H1 (cell line): ENCODE data around the gene ARSB. TPM values are rescaled to one million over a fixed set of nuclear protein-coding genes. Genes with fewer than 3 reads are reported as not detected.

ENCODE experiments used
- polyA plus RNA-seq, 7 experiments: library from polyadenylated mRNA; depleted of rRNA in 3 of 7; stranded (reverse) in 5 of 7; unstranded in 2 of 7; fragments of >200 nt in 5 of 7; fragments of 200-250 nt in 2 of 7; gene quantifications; 1 replicate in 5 of 7; 2 replicates in 1 of 7; 4 replicates in 1 of 7; pipeline versions ENCODE4 v1.2.1 to v1.2.3, GENCODE V29; 2011 to 2013; ENCODE audit warnings: missing spikeins in 2 of 7, mixed read lengths in 2 of 7
- total RNA-seq: library from RNA; stranded (reverse); fragmentation: NEBNext Ultra II Directional; extraction: Animal tissue kit (Norgen Biotek cat#: 25700); gene quantifications from 2 replicates; pipeline ENCODE4 v1.2.1, GENCODE V29; 2021
- TF ChIP-seq, protein P1 (sequence below): fragments of 300-600 bp; sonication (generic); IDR thresholded peaks from 2 replicates; pipeline ENCODE4 v1.7.1; 2012; ENCODE audit warnings: low read length, moderate library complexity, mild to moderate bottlenecking, inconsistent platforms; ENCODE audit not compliant: insufficient replicate concordance

The ARSB gene
- total and polyA plus RNA-seq, 2 of the 8 experiments (the other 6 are each of a cell fraction or from before 2014, with no cell fraction given), result 6.4 to 13.9 TPM

DNA sequence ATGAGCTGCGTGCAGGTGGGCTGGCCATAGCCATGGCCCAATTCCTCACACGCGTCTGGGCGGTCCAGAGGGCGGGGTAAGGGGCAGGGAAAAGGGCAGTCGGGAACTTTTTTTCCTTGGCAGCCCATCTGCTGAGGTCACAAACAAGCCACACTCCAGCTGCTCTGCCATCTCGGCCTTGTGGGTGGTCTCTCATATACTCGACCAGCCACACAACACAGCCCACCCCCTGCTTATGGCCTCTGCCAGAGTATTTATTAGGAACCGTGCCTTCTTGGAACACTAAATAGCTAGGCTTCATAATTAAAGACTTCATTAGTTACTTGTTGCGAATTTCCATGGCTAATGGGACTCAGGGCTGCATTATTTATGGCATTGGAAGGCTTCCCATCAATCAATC, 238.1 kb downstream of the ARSB start (continued):
- TF ChIP-seq, protein P1, sequence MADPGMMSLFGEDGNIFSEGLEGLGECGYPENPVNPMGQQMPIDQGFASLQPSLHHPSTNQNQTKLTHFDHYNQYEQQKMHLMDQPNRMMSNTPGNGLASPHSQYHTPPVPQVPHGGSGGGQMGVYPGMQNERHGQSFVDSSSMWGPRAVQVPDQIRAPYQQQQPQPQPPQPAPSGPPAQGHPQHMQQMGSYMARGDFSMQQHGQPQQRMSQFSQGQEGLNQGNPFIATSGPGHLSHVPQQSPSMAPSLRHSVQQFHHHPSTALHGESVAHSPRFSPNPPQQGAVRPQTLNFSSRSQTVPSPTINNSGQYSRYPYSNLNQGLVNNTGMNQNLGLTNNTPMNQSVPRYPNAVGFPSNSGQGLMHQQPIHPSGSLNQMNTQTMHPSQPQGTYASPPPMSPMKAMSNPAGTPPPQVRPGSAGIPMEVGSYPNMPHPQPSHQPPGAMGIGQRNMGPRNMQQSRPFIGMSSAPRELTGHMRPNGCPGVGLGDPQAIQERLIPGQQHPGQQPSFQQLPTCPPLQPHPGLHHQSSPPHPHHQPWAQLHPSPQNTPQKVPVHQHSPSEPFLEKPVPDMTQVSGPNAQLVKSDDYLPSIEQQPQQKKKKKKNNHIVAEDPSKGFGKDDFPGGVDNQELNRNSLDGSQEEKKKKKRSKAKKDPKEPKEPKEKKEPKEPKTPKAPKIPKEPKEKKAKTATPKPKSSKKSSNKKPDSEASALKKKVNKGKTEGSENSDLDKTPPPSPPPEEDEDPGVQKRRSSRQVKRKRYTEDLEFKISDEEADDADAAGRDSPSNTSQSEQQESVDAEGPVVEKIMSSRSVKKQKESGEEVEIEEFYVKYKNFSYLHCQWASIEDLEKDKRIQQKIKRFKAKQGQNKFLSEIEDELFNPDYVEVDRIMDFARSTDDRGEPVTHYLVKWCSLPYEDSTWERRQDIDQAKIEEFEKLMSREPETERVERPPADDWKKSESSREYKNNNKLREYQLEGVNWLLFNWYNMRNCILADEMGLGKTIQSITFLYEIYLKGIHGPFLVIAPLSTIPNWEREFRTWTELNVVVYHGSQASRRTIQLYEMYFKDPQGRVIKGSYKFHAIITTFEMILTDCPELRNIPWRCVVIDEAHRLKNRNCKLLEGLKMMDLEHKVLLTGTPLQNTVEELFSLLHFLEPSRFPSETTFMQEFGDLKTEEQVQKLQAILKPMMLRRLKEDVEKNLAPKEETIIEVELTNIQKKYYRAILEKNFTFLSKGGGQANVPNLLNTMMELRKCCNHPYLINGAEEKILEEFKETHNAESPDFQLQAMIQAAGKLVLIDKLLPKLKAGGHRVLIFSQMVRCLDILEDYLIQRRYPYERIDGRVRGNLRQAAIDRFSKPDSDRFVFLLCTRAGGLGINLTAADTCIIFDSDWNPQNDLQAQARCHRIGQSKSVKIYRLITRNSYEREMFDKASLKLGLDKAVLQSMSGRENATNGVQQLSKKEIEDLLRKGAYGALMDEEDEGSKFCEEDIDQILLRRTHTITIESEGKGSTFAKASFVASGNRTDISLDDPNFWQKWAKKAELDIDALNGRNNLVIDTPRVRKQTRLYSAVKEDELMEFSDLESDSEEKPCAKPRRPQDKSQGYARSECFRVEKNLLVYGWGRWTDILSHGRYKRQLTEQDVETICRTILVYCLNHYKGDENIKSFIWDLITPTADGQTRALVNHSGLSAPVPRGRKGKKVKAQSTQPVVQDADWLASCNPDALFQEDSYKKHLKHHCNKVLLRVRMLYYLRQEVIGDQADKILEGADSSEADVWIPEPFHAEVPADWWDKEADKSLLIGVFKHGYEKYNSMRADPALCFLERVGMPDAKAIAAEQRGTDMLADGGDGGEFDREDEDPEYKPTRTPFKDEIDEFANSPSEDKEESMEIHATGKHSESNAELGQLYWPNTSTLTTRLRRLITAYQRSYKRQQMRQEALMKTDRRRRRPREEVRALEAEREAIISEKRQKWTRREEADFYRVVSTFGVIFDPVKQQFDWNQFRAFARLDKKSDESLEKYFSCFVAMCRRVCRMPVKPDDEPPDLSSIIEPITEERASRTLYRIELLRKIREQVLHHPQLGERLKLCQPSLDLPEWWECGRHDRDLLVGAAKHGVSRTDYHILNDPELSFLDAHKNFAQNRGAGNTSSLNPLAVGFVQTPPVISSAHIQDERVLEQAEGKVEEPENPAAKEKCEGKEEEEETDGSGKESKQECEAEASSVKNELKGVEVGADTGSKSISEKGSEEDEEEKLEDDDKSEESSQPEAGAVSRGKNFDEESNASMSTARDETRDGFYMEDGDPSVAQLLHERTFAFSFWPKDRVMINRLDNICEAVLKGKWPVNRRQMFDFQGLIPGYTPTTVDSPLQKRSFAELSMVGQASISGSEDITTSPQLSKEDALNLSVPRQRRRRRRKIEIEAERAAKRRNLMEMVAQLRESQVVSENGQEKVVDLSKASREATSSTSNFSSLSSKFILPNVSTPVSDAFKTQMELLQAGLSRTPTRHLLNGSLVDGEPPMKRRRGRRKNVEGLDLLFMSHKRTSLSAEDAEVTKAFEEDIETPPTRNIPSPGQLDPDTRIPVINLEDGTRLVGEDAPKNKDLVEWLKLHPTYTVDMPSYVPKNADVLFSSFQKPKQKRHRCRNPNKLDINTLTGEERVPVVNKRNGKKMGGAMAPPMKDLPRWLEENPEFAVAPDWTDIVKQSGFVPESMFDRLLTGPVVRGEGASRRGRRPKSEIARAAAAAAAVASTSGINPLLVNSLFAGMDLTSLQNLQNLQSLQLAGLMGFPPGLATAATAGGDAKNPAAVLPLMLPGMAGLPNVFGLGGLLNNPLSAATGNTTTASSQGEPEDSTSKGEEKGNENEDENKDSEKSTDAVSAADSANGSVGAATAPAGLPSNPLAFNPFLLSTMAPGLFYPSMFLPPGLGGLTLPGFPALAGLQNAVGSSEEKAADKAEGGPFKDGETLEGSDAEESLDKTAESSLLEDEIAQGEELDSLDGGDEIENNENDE, result no peak
